Activated CD4-positive, alpha-beta T cell treated with anti-CD3 and anti-CD28 coated beads for 1 hour (primary cell): ENCODE results near the gene TMA16.

Source experiments
- DNase-seq: peaks from one replicate; pipeline ENCODE4 v3.0.0-alpha.2; 2020

TMA16 gene

DNA sequence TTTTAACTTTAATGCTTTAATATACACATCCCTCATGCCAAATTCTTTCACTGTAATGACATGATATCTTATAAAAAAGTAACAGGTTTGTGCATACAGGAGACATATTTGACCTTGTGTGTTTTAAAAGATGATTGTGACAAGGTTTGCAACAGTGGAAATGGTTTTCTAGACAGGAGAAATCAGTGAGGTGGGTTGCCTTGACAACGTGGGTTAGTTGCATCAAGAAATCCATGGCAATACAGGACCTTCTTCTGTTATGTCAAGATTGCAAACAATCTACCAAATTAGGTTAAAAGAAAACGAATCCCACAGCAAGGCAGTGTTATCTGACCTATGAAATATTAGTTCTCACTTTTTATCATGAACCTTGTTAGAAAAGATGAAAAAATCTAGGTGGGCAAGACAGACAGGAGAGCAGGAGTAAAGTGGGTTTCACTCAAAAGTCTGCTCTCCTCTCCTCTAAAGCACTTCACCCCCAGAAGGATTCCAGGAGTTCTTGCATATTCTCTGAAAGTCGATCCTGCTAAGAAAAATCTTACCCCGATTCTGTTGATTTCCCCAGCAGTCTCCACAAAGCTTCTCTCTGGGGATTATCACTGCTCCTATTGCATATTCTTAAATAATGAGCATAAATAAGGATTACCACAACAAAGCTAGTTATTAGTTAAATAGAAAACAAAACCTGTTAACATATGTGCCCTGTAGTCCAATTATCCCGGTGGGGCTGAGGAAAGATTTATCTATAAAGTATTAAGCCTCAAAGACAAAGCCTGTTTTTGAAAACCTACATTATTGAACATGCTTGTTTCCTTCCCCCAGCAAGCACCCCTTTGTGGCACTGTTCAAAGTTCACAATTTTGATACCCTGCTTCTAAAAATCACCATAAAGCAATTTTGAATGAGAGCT, 71.0 kb downstream of the TMA16 start:
- DNase-seq, result no peak

DNA sequence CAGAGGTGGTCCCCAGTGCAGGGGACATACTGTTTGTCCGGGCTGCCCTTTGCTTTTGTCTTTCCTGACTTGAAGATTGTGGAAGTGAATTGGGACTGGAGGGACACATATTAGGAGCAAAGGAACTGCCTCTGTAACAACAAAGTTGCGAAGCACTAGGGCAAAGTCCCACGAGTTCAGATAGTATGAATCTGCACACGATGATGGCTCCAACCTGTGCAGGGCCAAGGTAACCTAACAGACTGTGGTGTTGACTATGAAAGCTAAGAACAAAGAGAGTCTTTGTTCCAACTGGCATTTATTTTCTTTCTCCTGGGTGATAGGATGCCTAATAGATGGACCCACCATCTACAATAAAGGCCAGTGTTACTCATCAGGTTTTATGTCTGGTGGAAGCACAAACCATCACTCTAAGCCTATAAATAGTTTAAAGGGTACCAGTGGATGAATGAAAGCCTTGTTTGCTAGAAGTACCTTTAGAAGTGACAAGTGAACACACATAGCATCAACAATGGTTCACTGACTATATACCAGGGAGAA, 71.8 kb downstream of the TMA16 start:
- no peak for DNase-seq

DNA sequence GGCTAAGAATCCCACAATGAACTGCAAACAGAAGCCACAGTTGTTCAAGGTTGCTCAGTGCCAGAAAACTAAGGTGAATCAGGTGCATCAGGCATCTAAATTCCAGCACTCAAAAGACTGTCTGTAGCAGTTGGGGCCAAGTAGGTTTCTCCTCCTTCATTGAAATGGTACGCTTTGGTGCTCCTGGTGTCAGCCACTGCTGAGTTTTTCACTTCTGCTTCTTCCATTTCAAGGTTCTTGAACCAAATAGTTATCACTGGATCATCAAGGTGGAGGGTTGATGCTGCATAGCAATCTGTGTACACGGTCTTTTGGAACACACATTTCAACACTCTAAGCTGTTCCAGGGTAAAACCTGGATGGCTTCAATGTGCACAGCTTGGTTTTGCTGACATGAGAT, 74.4 kb downstream of the TMA16 start:
- no peak for DNase-seq
